Retinal pigment epithelial cell (primary cell): Measurements from ENCODE around the gene SLC13A1.
A peak's percentile ranks its signal among the peaks of the same experiment; 100 is the strongest.

Source experiments
- DNase-seq: peaks from one replicate; pipeline ENCODE4 v3.0.0-alpha.2; 2010; ENCODE audit warnings: low read depth
- H3K4me3 ChIP-seq: 2 replicates; pipeline ENCODE4 v1.5.1; 2011; ENCODE audit warnings: mild to moderate bottlenecking, low read length, control low read depth, moderate library complexity
- TF ChIP-seq, protein P1 (sequence below): conservative IDR thresholded peaks from 2 replicates; pipeline ENCODE4 v1.5.1; 2011; ENCODE audit warnings: low read depth, low read length, control low read depth, inconsistent platforms

Gene SLC13A1

DNA sequence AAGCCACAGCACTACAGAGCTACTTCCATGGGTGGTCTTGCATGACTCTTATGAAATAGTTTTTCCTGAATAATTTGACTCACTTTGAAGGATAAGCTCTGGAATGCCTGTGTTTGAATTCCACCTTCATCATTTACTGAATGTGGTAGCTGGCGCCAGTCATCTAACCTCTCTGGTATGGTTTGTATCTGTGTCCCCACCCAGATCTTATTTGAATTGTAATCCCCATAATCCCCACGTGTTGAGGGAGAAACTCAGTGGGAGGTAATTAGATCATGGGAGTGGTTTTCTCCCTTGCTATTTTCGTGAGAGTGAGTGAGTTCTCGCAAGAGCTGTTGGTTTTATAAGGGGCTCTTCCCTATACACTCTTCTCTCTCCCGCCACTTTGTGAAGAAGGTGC is 11.2 kb upstream of the SLC13A1 start:
- peak; percentile 75 for DNase-seq
- no peak overlapping the region for H3K4me3 ChIP-seq
- TF ChIP-seq, protein P1, sequence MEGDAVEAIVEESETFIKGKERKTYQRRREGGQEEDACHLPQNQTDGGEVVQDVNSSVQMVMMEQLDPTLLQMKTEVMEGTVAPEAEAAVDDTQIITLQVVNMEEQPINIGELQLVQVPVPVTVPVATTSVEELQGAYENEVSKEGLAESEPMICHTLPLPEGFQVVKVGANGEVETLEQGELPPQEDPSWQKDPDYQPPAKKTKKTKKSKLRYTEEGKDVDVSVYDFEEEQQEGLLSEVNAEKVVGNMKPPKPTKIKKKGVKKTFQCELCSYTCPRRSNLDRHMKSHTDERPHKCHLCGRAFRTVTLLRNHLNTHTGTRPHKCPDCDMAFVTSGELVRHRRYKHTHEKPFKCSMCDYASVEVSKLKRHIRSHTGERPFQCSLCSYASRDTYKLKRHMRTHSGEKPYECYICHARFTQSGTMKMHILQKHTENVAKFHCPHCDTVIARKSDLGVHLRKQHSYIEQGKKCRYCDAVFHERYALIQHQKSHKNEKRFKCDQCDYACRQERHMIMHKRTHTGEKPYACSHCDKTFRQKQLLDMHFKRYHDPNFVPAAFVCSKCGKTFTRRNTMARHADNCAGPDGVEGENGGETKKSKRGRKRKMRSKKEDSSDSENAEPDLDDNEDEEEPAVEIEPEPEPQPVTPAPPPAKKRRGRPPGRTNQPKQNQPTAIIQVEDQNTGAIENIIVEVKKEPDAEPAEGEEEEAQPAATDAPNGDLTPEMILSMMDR = no peak

- no peak for DNase-seq
- H3K4me3 ChIP-seq = no peak overlapping the region
- TF ChIP-seq, protein P1 = no peak
Measured at GRCh38 chr7:123209786-123210185, 10.0 kb upstream of the SLC13A1 start.

- TF ChIP-seq, protein P1 = peak; percentile 62
- no peak for DNase-seq
- H3K4me3 ChIP-seq = no peak overlapping the region
Measured at GRCh38 chr7:123208793-123209192, 9.0 kb upstream of the SLC13A1 start.

DNA sequence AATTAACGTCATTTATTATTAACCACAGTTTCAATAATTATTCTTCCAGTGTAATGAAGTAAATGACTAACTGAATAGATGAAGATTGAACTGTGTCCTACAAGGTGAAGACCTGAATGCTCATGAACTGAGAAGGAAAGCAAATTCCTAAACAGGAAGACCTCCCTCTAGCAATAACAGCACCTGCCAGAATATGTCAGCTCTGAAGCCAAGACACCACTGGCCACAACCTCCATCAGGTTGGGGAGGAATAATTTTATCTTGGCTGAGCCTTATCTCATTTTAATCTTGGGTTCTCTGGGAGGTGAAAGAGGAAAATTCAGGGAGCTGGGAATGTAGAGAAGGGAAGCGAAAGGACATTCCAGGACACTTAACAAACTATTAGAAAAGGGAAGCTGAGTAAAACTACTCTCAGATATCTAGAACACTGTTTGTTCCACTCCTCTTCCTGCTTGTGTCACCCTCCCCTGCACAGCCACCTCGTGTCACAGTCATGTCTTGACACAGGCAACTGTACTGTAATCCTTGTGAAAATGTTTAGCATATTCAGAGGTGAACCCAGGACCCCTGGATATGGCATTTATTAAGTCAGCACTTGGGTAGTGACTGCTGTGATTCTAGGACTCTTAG is 4.6 kb upstream of the SLC13A1 start:
- TF ChIP-seq, protein P1 = no peak
- DNase-seq = no peak
- H3K4me3 ChIP-seq = no peak overlapping the region

GRCh38 chr7:123201901-123202300 is 2.1 kb upstream of the SLC13A1 start:
- TF ChIP-seq, protein P1 = no peak
- DNase-seq = no peak
- H3K4me3 ChIP-seq = no peak overlapping the region

- TF ChIP-seq, protein P1 = no peak
- DNase-seq = no peak
- H3K4me3 ChIP-seq = no peak overlapping the region
Measured at GRCh38 chr7:123198668-123199652, 809 bp downstream of the SLC13A1 start.

DNA sequence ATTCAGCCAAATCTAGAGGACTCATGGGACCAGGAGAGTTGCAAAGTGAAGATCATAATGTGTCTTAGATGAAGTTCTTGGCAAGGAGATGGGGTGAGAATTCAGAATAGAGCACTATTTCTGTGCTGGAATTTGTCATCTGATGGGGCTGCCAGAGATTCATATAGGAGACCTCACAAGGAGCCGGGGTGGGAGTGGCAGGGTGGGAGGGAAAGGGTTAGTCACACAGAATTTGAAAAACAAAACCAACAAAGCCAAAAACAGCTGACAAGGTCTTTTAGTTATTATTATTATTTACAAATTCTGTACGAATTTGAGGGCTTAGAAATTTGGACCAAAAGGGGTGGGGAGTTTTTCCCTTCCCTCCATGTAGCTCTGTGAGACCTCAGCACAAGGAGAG is 1.7 kb downstream of the SLC13A1 start:
- no peak for DNase-seq
- TF ChIP-seq, protein P1 = no peak
- H3K4me3 ChIP-seq = no peak overlapping the region
